H1 (cell line): ENCODE results near the gene CEBPB. TPM values are rescaled to one million over a fixed set of nuclear protein-coding genes. Genes with fewer than 3 reads are reported as not detected.

ENCODE experiments used
- CTCF ChIA-PET: fragments of 300-600 bp; sonication (Branson Sonifier 250); formaldehyde crosslinking; loops from one replicate; lab custom pipeline; 2021; ENCODE audit not compliant: partially characterized antibody; lab: Charles Lee
- POLR2A ChIA-PET: fragments of 300-600 bp; sonication (Branson Sonifier 250); formaldehyde crosslinking; loops from one replicate; lab custom pipeline; 2021; ENCODE audit warnings: inconsistent platforms; ENCODE audit not compliant: partially characterized antibody; lab: Charles Lee
- DNase-seq, 2 experiments: peaks; one replicate each; pipeline versions ENCODE4 v3.0.0 to v3.0.0-alpha.2; 2010 to 2022; ENCODE audit warnings: low spot score in 2 of 2, low read depth in 1 of 2, mixed read lengths in 1 of 2
- FAIRE-seq: peaks from 2 replicates; lab custom pipeline; 2011; peaks lifted over from hg19 to GRCh38; lab: Jason Lieb, UNC
- H2AFZ ChIP-seq: 2 replicates; pipeline ENCODE4 v1.8.1; 2012; ENCODE audit warnings: low read length, inconsistent platforms
- H2AK5ac ChIP-seq: 2 replicates; pipeline ENCODE4 v1.6.1; 2013; ENCODE audit warnings: low read depth, low read length
- H2BK120ac ChIP-seq: replicated peaks from 2 replicates; pipeline ENCODE3; 2013; ENCODE audit warnings: low read depth, low read length, inconsistent platforms
- H2BK12ac ChIP-seq: 2 replicates; pipeline ENCODE4 v1.6.1; 2013; ENCODE audit warnings: low read depth, low read length
- H2BK15ac ChIP-seq: 2 replicates; pipeline ENCODE4 v1.6.1; 2013; ENCODE audit warnings: low read length
- H2BK20ac ChIP-seq: 2 replicates; pipeline ENCODE4 v1.6.1; 2013; ENCODE audit warnings: low read length
- H2BK5ac ChIP-seq: 2 replicates; pipeline ENCODE4 v1.6.1; 2013; ENCODE audit warnings: low read depth, low read length
- H3K14ac ChIP-seq: 2 replicates; pipeline ENCODE4 v1.6.1; 2013; ENCODE audit warnings: inconsistent platforms; ENCODE audit not compliant: insufficient read length
- H3K18ac ChIP-seq: 2 replicates; pipeline ENCODE4 v1.6.1; 2013; ENCODE audit warnings: low read length; ENCODE audit errors: extremely low read depth
- H3K23ac ChIP-seq: 2 replicates; pipeline ENCODE4 v1.6.1; 2013; ENCODE audit warnings: inconsistent platforms; ENCODE audit not compliant: insufficient read length
- H3K23me2 ChIP-seq: 2 replicates; pipeline ENCODE4 v1.6.1; 2013; ENCODE audit warnings: low read depth, low read length
- H3K27ac ChIP-seq: 2 replicates; pipeline ENCODE4 v1.6.1; 2011; ENCODE audit warnings: low read depth, low read length, inconsistent platforms
- H3K27me3 ChIP-seq, 4 experiments: replicated peaks in 1 of 4; 1 replicate in 1 of 4; 2 replicates in 3 of 4; pipeline versions ENCODE4 v1.6.1 to v1.8.1; 2011 to 2013; ENCODE audit warnings: low read length in 3 of 4, mild to moderate bottlenecking in 3 of 4, inconsistent platforms in 2 of 4, mixed read lengths in 2 of 4, moderate library complexity in 1 of 4; ENCODE audit not compliant: control insufficient read depth in 3 of 4, insufficient read depth in 3 of 4; ENCODE audit errors: extremely low read depth in 1 of 4
- H3K36me3 ChIP-seq, 4 experiments: 2 replicates each; pipeline versions ENCODE4 v1.6.1 to v1.8.1; 2011 to 2013; ENCODE audit warnings: mild to moderate bottlenecking in 4 of 4, low read length in 3 of 4, moderate library complexity in 2 of 4, control low read depth in 1 of 4, inconsistent platforms in 1 of 4; ENCODE audit not compliant: insufficient read depth in 4 of 4, control insufficient read depth in 2 of 4
- H3K4ac ChIP-seq: replicated peaks from 2 replicates; pipeline ENCODE3; 2013; ENCODE audit warnings: low read length, low read depth, mixed read lengths, inconsistent platforms; ENCODE audit not compliant: insufficient read length
- H3K4me1 ChIP-seq, 4 experiments: replicated peaks in 1 of 4; 1 replicate in 1 of 4; 2 replicates in 3 of 4; pipeline versions ENCODE4 v1.6.1 to v1.8.1; 2011 to 2013; ENCODE audit warnings: low read length in 3 of 4, inconsistent platforms in 2 of 4, mixed read lengths in 1 of 4; ENCODE audit not compliant: insufficient read depth in 4 of 4, control insufficient read depth in 3 of 4
- H3K4me2 ChIP-seq, 2 experiments: 2 replicates each; pipeline versions ENCODE4 v1.6.1 to v1.8.1; 2011 to 2013; ENCODE audit warnings: low read depth in 2 of 2, low read length in 2 of 2, control low read depth in 1 of 2, inconsistent platforms in 1 of 2, mild to moderate bottlenecking in 1 of 2; ENCODE audit not compliant: insufficient read depth in 1 of 2
- H3K4me3 ChIP-seq, 4 experiments: fragments of 200-600, 300-600 bp in 1 of 4; sonication (generic), shearing (Covaris generic), sonication (Bioruptor Twin) in 1 of 4; 2 replicates each; pipeline versions ENCODE4 v1.5.1 to v1.8.1; 2011 to 2016; ENCODE audit warnings: low read length in 4 of 4, low read depth in 3 of 4, control low read depth in 2 of 4, inconsistent platforms in 2 of 4, mild to moderate bottlenecking in 2 of 4, mixed read lengths in 1 of 4, moderate library complexity in 1 of 4; ENCODE audit not compliant: insufficient read depth in 2 of 4; ENCODE audit errors: extremely low read depth in 1 of 4
- H3K56ac ChIP-seq: replicated peaks from 2 replicates; pipeline ENCODE3; 2013; ENCODE audit warnings: low read depth, mild to moderate bottlenecking, mixed read lengths, low read length, inconsistent platforms; ENCODE audit not compliant: insufficient read length
- H3K79me1 ChIP-seq: 2 replicates; pipeline ENCODE4 v1.6.1; 2013; ENCODE audit warnings: low read depth, low read length, control low read depth
- H3K79me2 ChIP-seq, 2 experiments: 2 replicates each; pipeline versions ENCODE4 v1.6.1 to v1.8.1; 2012 to 2013; ENCODE audit warnings: low read length in 2 of 2, mild to moderate bottlenecking in 2 of 2, inconsistent platforms in 1 of 2; ENCODE audit not compliant: insufficient read depth in 2 of 2, control insufficient read depth in 1 of 2
- H3K9ac ChIP-seq, 4 experiments: replicated peaks in 1 of 4; 1 replicate in 1 of 4; 2 replicates in 3 of 4; pipeline versions ENCODE4 v1.6.1 to v1.8.1; 2011 to 2013; ENCODE audit warnings: low read depth in 3 of 4, low read length in 3 of 4, control low read depth in 2 of 4, mild to moderate bottlenecking in 2 of 4, moderate library complexity in 2 of 4, inconsistent platforms in 1 of 4; ENCODE audit errors: extremely low read depth in 1 of 4
- H3K9me3 ChIP-seq, 2 experiments: 2 replicates each; pipeline versions ENCODE4 v1.6.1 to v1.8.1; 2012 to 2013; ENCODE audit warnings: mild to moderate bottlenecking in 2 of 2, moderate library complexity in 2 of 2, control low read depth in 1 of 2, inconsistent platforms in 1 of 2, low read depth in 1 of 2, low read length in 1 of 2, mixed read lengths in 1 of 2; ENCODE audit not compliant: insufficient read depth in 2 of 2
- H4K20me1 ChIP-seq, 2 experiments: replicated peaks in 1 of 2; 2 replicates each; pipeline versions ENCODE3 to v1.8.1; 2011 to 2013; ENCODE audit warnings: inconsistent platforms in 2 of 2, low read length in 2 of 2, mild to moderate bottlenecking in 1 of 2; ENCODE audit not compliant: insufficient read depth in 2 of 2, control insufficient read depth in 1 of 2
- H4K5ac ChIP-seq: 2 replicates; pipeline ENCODE4 v1.6.1; 2013; ENCODE audit warnings: low read length, low read depth, mixed read lengths, inconsistent platforms; ENCODE audit not compliant: insufficient read length
- H4K8ac ChIP-seq: 2 replicates; pipeline ENCODE4 v1.8.0; 2013; ENCODE audit warnings: mild to moderate bottlenecking, moderate library complexity, low read length, inconsistent platforms; ENCODE audit not compliant: insufficient read depth; ENCODE audit errors: extremely low read depth
- H4K91ac ChIP-seq: replicated peaks from 2 replicates; pipeline ENCODE3; 2013; ENCODE audit warnings: low read length, mixed read lengths, inconsistent platforms; ENCODE audit not compliant: insufficient read length
- ASH2L ChIP-seq: fragments of 200-600, 300-600 bp; sonication (generic); IDR thresholded peaks from one replicate; pipeline ENCODE4 v1.7.1; 2017; ENCODE audit warnings: low read length
- EGR1 ChIP-seq: IDR thresholded peaks from 2 replicates; pipeline ENCODE4 v1.6.1; 2011; ENCODE audit warnings: low read depth, low read length, borderline replicate concordance
- EP300 ChIP-seq, 2 experiments: IDR thresholded peaks; 1 replicate in 1 of 2; 2 replicates in 1 of 2; pipeline ENCODE4 v1.6.1; 2011 to 2012; ENCODE audit warnings: low read depth in 2 of 2, low read length in 2 of 2, mild to moderate bottlenecking in 2 of 2, borderline replicate concordance in 1 of 2, inconsistent platforms in 1 of 2, moderate library complexity in 1 of 2
- HDAC6 ChIP-seq: IDR thresholded peaks from one replicate; pipeline ENCODE4 v1.7.1; 2012; ENCODE audit warnings: low read depth, mild to moderate bottlenecking, inconsistent platforms, low read length, moderate library complexity
- KDM1A ChIP-seq: fragments of 200-600, 300-600 bp; sonication (generic); IDR thresholded peaks from 2 replicates; pipeline ENCODE4 v1.7.1; 2016; ENCODE audit warnings: mild to moderate bottlenecking, low read length, borderline replicate concordance
- TAF7 ChIP-seq: optimal IDR thresholded peaks from 2 replicates; pipeline ENCODE3; 2011; ENCODE audit warnings: low read depth, mild to moderate bottlenecking, inconsistent platforms, low read length, moderate library complexity, borderline replicate concordance
- WGBS, 2 experiments: shearing (Covaris generic) in 1 of 2; methylation state at CpG; one replicate each; pipeline versions ENCODE4 v1.1.6 to v1.1.7; 2013 to 2015; ENCODE audit warnings: low lambda C conversion rate in 2 of 2, mixed read lengths in 2 of 2, inconsistent platforms in 1 of 2, low coverage in 1 of 2, missing lambda C conversion rate in 1 of 2; ENCODE audit not compliant: insufficient replicate concordance in 2 of 2, insufficient coverage in 1 of 2, insufficient read length in 1 of 2; ENCODE audit errors: extremely low coverage in 1 of 2, missing lambda C conversion rate in 1 of 2; 5-methylcytosine and 5-hydroxymethylcytosine counted together
- polyA plus RNA-seq, 7 experiments: library from polyadenylated mRNA; depleted of rRNA in 3 of 7; stranded (reverse) in 5 of 7; unstranded in 2 of 7; fragments of >200 nt in 5 of 7; fragments of 200-250 nt in 2 of 7; gene quantifications; 1 replicate in 5 of 7; 2 replicates in 1 of 7; 4 replicates in 1 of 7; pipeline versions ENCODE4 v1.2.1 to v1.2.3, GENCODE V29; 2011 to 2013; ENCODE audit warnings: missing spikeins in 2 of 7, mixed read lengths in 2 of 7
- total RNA-seq: library from RNA; stranded (reverse); fragmentation: NEBNext Ultra II Directional; extraction: Animal tissue kit (Norgen Biotek cat#: 25700); gene quantifications from 2 replicates; pipeline ENCODE4 v1.2.1, GENCODE V29; 2021

Gene CEBPB
- total and polyA plus RNA-seq, 2 of the 8 experiments (the other 6 are each of a cell fraction or from before 2014, with no cell fraction given) = 7.1 to 24.1 TPM

GRCh38 chr20:50232651-50233324, 42.2 kb downstream of the CEBPB start:
- Histone ChIP-seq H3K18ac (no peak overlapping the region), H3K9ac (no peak overlapping the region), H3K79me2 (no peaks in the 10 kb centered on the region), H3K4ac (no peak overlapping the region), H4K5ac (no peak overlapping the region), H3K9me3 (no peaks in the 10 kb centered on the region), H3K27me3 (no peaks in the 10 kb centered on the region), H2BK5ac (no peak overlapping the region), H4K91ac (no peak overlapping the region), H2BK12ac (no peak overlapping the region), H2AFZ (no peak overlapping the region), H4K8ac (peak overlapping the region; percentile 89), H3K4me3 (no peak overlapping the region), H3K14ac (no peak overlapping the region), H3K4me2 (no peak overlapping the region), H3K36me3 (no peaks in the 10 kb centered on the region), H2BK15ac (no peak overlapping the region), H3K4me1 (no peaks in the 10 kb centered on the region), H2BK120ac (no peak overlapping the region), H4K20me1 (peaks cover 0 to 2% of the 10 kb centered on the region in 2 experiments), H3K27ac (no peak overlapping the region), H3K56ac (no peak overlapping the region), H3K23ac (no peak overlapping the region), H3K23me2 (no peaks in the 10 kb centered on the region), H2AK5ac (no peak overlapping the region), H2BK20ac (no peak overlapping the region), H3K79me1 (no peaks in the 10 kb centered on the region)
- ChIA-PET CTCF (interaction anchor here (1.6 to 1.7 kb wide), 2 partner anchors 11 to 33 kb away, joined by 3 to 4 read pairs; no protein-coding TSS in a partner anchor), POLR2A (no interaction called here)
- no peak for TF ChIP-seq HDAC6
- TF ChIP-seq ASH2L = no peak
- TF ChIP-seq EGR1 = no peak
- peak; percentile 75; the same call in 1 of the 2 replicates for TF ChIP-seq KDM1A
- TF ChIP-seq EP300 (IDR thresholded peaks at IDR 0.05; ENCODE audit: borderline replicate concordance in 1 of 2, low read depth in 2 of 2, low read length in 2 of 2) = no peak
- TF ChIP-seq TAF7 = no peak
- 89% methylated on average over 7 of the region's 7 CpGs; no CpG with 5 or more reads in 1 of the 2 experiments for WGBS, 2 experiments
- DNase-seq = no peak
- FAIRE-seq = no peak
